OCI-LY3 (cell line): ENCODE measurements around the gene DTX2.

Source experiments
- H2AFZ ChIP-seq: fragments of 200-600, 300-600 bp; shearing (Covaris generic); 2 replicates; pipeline ENCODE4 v1.6.0; 2014; ENCODE audit warnings: antibody characterized with exemption, low read depth, low read length
- H3K27ac ChIP-seq: fragments of 200-600, 300-600 bp; sonication (generic); 2 replicates; pipeline ENCODE4 v1.5.1; 2014; ENCODE audit warnings: mild to moderate bottlenecking, low read length, moderate library complexity, mixed read lengths
- H3K27me3 ChIP-seq: fragments of 200-600, 300-600 bp; sonication (generic); 2 replicates; pipeline ENCODE4 v1.6.1; 2014; ENCODE audit warnings: low read depth, low read length, mixed read lengths
- H3K36me3 ChIP-seq: fragments of 200-600, 300-600 bp; sonication (generic); replicated peaks from 2 replicates; pipeline ENCODE3; 2014; ENCODE audit warnings: low read depth, low read length, mixed read lengths
- H3K4me1 ChIP-seq: fragments of 300-600, 200-600 bp; sonication (generic); 2 replicates; pipeline ENCODE4 v1.6.1; 2014; ENCODE audit warnings: low read length, mixed read lengths
- H3K4me2 ChIP-seq: fragments of 200-600, 300-600 bp; sonication (generic); 2 replicates; pipeline ENCODE4 v1.6.1; 2014; ENCODE audit warnings: low read length, mixed read lengths
- H3K4me3 ChIP-seq: fragments of 300-600, 200-600 bp; sonication (generic); 2 replicates; pipeline ENCODE4 v1.5.1; 2014; ENCODE audit warnings: antibody characterized with exemption, mild to moderate bottlenecking, low read length, moderate library complexity
- H3K79me2 ChIP-seq: fragments of 300-600, 200-600 bp; shearing (Covaris generic); 2 replicates; pipeline ENCODE4 v1.6.1; 2014; ENCODE audit warnings: mild to moderate bottlenecking, low read length, mixed read lengths
- H3K9ac ChIP-seq: fragments of 300-600, 200-600 bp; shearing (Covaris generic); 2 replicates; pipeline ENCODE4 v1.6.0; 2014; ENCODE audit warnings: mild to moderate bottlenecking, low read length, moderate library complexity
- H3K9me3 ChIP-seq: fragments of 200-600, 300-600 bp; shearing (Covaris generic); 2 replicates; pipeline ENCODE4 v1.6.1; 2014; ENCODE audit warnings: low read length, mixed read lengths; ENCODE audit not compliant: insufficient read depth
- H4K20me1 ChIP-seq: fragments of 200-600, 300-600 bp; sonication (generic); 2 replicates; pipeline ENCODE4 v1.6.1; 2016; ENCODE audit warnings: low read length, mixed read lengths; ENCODE audit not compliant: insufficient read depth
- EZH2phosphoT487 ChIP-seq: fragments of 200-600 bp; shearing (Covaris generic); IDR thresholded peaks from 2 replicates; pipeline ENCODE4 v1.6.1; 2018; ENCODE audit warnings: antibody characterized with exemption, mixed run types, low read depth
- TF ChIP-seq, protein P1 (sequence below): fragments of 200-600, 300-600 bp; sonication (generic); IDR thresholded peaks from 2 replicates; pipeline ENCODE4 v1.5.1; 2014; ENCODE audit warnings: antibody characterized with exemption, low read length, low read depth

The DTX2 gene

DNA sequence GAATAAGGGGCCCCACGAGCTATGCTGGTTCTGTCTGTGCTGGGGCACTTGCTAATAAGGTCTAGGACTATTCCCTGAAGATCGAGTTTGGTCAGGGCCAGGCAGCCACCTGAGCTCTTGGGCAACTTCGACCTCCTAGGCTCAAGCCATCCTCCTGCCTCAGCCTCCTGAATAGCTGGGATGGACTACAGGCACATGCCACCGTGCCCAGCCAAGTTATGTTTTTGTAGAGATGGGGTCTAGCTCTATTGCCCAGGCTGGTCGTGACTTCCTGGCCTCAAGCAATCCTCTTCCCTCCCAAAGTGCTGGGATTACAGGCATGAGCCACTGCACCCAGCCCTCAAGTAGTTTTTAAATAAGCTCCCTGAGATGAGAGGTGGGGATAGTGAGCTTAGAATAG lies 33.9 kb upstream of the DTX2 start:
- Histone ChIP-seq H3K4me2 (no peak overlapping the region), H3K79me2 (no peaks in the 10 kb centered on the region), H3K4me3 (no peak overlapping the region), H4K20me1 (no peaks in the 10 kb centered on the region), H3K9ac (no peak overlapping the region), H3K9me3 (no peaks in the 10 kb centered on the region), H3K36me3 (no peaks in the 10 kb centered on the region), H3K27me3 (peaks cover 12% of the 10 kb centered on the region), H3K4me1 (no peaks in the 10 kb centered on the region), H3K27ac (no peak overlapping the region), H2AFZ (no peak overlapping the region)
- TF ChIP-seq, protein P1, sequence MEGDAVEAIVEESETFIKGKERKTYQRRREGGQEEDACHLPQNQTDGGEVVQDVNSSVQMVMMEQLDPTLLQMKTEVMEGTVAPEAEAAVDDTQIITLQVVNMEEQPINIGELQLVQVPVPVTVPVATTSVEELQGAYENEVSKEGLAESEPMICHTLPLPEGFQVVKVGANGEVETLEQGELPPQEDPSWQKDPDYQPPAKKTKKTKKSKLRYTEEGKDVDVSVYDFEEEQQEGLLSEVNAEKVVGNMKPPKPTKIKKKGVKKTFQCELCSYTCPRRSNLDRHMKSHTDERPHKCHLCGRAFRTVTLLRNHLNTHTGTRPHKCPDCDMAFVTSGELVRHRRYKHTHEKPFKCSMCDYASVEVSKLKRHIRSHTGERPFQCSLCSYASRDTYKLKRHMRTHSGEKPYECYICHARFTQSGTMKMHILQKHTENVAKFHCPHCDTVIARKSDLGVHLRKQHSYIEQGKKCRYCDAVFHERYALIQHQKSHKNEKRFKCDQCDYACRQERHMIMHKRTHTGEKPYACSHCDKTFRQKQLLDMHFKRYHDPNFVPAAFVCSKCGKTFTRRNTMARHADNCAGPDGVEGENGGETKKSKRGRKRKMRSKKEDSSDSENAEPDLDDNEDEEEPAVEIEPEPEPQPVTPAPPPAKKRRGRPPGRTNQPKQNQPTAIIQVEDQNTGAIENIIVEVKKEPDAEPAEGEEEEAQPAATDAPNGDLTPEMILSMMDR: no peak
- TF ChIP-seq EZH2phosphoT487: no peak

DNA sequence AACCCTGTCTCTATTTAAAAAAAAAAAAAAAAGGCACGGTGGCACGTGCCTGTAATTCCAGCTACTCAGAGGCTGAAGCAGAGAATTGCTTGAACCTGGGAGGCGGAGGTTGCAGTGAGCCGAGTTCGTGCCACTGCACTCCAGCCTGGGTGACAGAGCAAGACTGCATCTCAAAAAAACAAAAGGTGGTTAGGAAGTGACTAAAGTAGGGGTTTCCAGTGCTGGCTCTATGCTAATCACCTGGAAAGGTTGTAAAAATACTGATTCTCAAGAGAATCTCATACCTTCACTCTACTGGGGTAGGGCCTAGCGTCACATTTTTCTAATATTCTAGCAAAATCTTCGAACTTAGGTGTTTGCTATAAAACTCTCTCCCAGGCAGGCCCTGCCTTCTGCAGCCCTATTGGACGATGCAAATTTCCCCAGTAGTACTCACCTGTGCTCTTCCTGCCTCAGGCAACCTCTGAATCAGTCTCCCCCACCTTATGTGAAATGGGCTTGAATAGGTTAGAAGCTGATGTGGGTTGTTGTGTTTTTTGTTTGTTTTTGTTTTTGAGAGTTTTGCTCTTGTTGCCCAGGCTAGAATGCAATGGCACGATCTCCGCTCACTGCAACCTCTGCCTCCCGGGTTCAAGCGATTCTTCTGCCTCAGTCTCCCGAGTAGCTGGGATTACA lies 33.2 kb upstream of the DTX2 start:
- Histone ChIP-seq H4K20me1 (no peaks in the 10 kb centered on the region), H2AFZ (no peak overlapping the region), H3K4me1 (no peaks in the 10 kb centered on the region), H3K79me2 (no peaks in the 10 kb centered on the region), H3K9me3 (no peaks in the 10 kb centered on the region), H3K4me2 (no peak overlapping the region), H3K27ac (no peak overlapping the region), H3K27me3 (peaks cover 10% of the 10 kb centered on the region), H3K9ac (no peak overlapping the region), H3K4me3 (no peak overlapping the region), H3K36me3 (no peaks in the 10 kb centered on the region)
- no peak for TF ChIP-seq EZH2phosphoT487
- TF ChIP-seq, protein P1: no peak

DNA sequence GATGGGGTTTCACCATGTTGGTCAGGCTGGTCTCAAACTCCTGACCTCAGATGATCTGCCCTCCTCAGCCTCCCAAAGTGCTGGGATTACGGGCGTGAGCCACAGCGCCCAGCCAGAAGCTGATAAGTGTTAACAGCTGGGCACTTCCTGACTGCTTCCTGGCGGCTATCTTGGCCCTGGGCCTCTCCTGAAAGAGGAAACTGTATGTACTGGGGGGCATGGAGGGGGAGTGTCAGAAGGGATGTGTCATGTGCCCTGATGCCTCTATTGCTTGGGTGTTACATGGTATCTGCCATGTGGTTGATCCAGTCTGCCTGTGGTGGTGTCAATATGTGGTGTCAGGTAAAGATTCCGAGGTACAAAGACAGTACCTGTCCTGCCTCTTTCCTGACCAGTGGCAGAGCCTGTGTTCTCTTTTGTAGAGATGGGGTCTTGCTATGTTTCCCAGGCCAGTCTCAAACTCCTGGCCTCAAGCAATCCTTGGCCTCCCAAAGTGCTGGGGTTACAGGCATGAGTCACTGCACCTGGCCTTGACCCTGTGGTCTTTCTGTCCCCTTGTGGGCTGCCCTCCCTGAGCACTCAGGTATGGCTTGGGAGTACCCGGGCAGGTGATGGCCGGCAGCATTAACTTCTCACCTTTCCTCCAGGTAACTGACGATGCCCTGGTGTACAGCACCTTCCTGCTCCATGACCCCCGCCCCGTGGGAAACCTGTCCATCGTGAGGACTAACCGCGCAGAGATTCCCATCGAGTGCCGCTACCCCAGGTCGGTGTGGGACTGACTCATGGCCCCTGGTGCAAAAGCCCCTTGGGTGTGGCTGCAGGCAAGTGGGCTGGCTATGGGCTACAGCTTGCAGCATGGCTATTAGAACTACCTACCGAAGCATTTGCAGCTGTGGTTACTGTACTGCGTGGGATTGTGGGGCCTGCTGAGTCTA lies 32.4 kb upstream of the DTX2 start:
- H2AFZ ChIP-seq: no peak overlapping the region
- H3K27me3 ChIP-seq: peaks cover 4% of the 10 kb centered on the region; the same call in 1 of the 2 replicates
- no peaks in the 10 kb centered on the region for H3K36me3 ChIP-seq
- no peaks in the 10 kb centered on the region for H3K9me3 ChIP-seq
- no peak overlapping the region for H3K4me2 ChIP-seq
- no peaks in the 10 kb centered on the region for H4K20me1 ChIP-seq
- TF ChIP-seq, protein P1: no peak
- no peak for TF ChIP-seq EZH2phosphoT487
- no peak overlapping the region for H3K4me3 ChIP-seq
- H3K9ac ChIP-seq: no peak overlapping the region
- H3K79me2 ChIP-seq: no peaks in the 10 kb centered on the region
- no peak overlapping the region for H3K27ac ChIP-seq
- no peaks in the 10 kb centered on the region for H3K4me1 ChIP-seq

GRCh38 chr7:76430211-76430610 lies 31.3 kb upstream of the DTX2 start:
- Histone ChIP-seq H2AFZ (no peak overlapping the region), H3K4me2 (no peak overlapping the region), H3K27ac (no peak overlapping the region), H3K36me3 (no peaks in the 10 kb centered on the region), H3K9me3 (no peaks in the 10 kb centered on the region), H3K4me1 (no peaks in the 10 kb centered on the region), H3K79me2 (no peaks in the 10 kb centered on the region), H3K4me3 (no peak overlapping the region), H4K20me1 (no peaks in the 10 kb centered on the region), H3K9ac (no peak overlapping the region), H3K27me3 (no peaks in the 10 kb centered on the region)
- TF ChIP-seq EZH2phosphoT487: no peak
- TF ChIP-seq, protein P1: no peak
